SK-N-SH (cell line): ENCODE data around the gene AOAH. TPM values are rescaled to one million over a fixed set of nuclear protein-coding genes. Genes with fewer than 3 reads are reported as not detected.

Source experiments
- CTCF ChIA-PET: fragments of 300-600, 350-600 bp; formaldehyde crosslinking; extraction: SDS; loops from one replicate; lab custom pipeline; 2021; lab: Yijun Ruan, JAX
- POLR2A ChIA-PET: fragments of 350-600 bp; sonication (Branson Sonifier 250); formaldehyde crosslinking; extraction: SDS; loops from one replicate; lab custom pipeline; 2020; ENCODE audit warnings: antibody characterized with exemption, inconsistent platforms; lab: Yijun Ruan, JAX
- DNase-seq: peaks from one replicate; pipeline ENCODE4 v3.0.0; 2012
- H2AFZ ChIP-seq: fragments of 200-600 bp; sonication (generic); 2 replicates; pipeline ENCODE4 v1.8.1; 2016; ENCODE audit warnings: antibody characterized with exemption, mild to moderate bottlenecking, low read depth
- H3F3A ChIP-seq: fragments of 200-600 bp; sonication (generic); replicated peaks from 2 replicates; pipeline ENCODE3; 2016; ENCODE audit warnings: antibody characterized with exemption, mild to moderate bottlenecking; ENCODE audit not compliant: insufficient read depth
- H3K27ac ChIP-seq, 2 experiments: fragments of 200-500 bp in 1 of 2; fragments of 200-600 bp in 1 of 2; sonication (Bioruptor generic) in 1 of 2; sonication (generic), shearing (Covaris generic) in 1 of 2; 2 replicates each; pipeline versions ENCODE4 v1.5.1 to v1.6.1; 2014 to 2016; ENCODE audit warnings: low read depth in 2 of 2, inconsistent platforms in 1 of 2, low read length in 1 of 2, mild to moderate bottlenecking in 1 of 2, mixed read lengths in 1 of 2
- H3K27me3 ChIP-seq: fragments of 200-600 bp; sonication (generic), shearing (Covaris generic); 2 replicates; pipeline ENCODE4 v1.6.1; 2016; ENCODE audit warnings: mixed run types; ENCODE audit not compliant: insufficient read depth
- H3K36me3 ChIP-seq, 2 experiments: fragments of 200-500 bp in 1 of 2; fragments of 200-600 bp in 1 of 2; sonication (Bioruptor generic) in 1 of 2; sonication (generic) in 1 of 2; replicated peaks in 1 of 2; 2 replicates each; pipeline versions ENCODE3 to v1.5.1; 2014 to 2016; ENCODE audit warnings: low read length in 1 of 2, mild to moderate bottlenecking in 1 of 2; ENCODE audit not compliant: insufficient read depth in 2 of 2, control insufficient read depth in 1 of 2
- H3K4me1 ChIP-seq, 2 experiments: fragments of 200-500 bp in 1 of 2; fragments of 200-600 bp in 1 of 2; sonication (Bioruptor generic) in 1 of 2; sonication (generic), shearing (Covaris generic) in 1 of 2; 2 replicates each; pipeline versions ENCODE4 v1.5.1 to v1.6.1; 2014 to 2016; ENCODE audit warnings: low read depth in 1 of 2, low read length in 1 of 2, mixed run types in 1 of 2; ENCODE audit not compliant: insufficient read depth in 2 of 2, control insufficient read depth in 1 of 2
- H3K4me2 ChIP-seq: fragments of 200-600 bp; sonication (generic), shearing (Covaris generic); 2 replicates; pipeline ENCODE4 v1.6.1; 2017; ENCODE audit warnings: mixed run types
- H3K4me3 ChIP-seq, 2 experiments: fragments of 200-500 bp in 1 of 2; fragments of 200-600 bp in 1 of 2; sonication (Bioruptor generic) in 1 of 2; sonication (generic), shearing (Covaris generic) in 1 of 2; 2 replicates each; pipeline versions ENCODE4 v1.5.1 to v1.8.1; 2014 to 2016; ENCODE audit warnings: low read depth in 2 of 2, inconsistent platforms in 1 of 2, low read length in 1 of 2, mild to moderate bottlenecking in 1 of 2, mixed read lengths in 1 of 2, moderate library complexity in 1 of 2
- H3K79me2 ChIP-seq: fragments of 200-600 bp; sonication (generic); 2 replicates; pipeline ENCODE4 v1.8.1; 2017; ENCODE audit warnings: mild to moderate bottlenecking; ENCODE audit not compliant: insufficient read depth
- H3K9ac ChIP-seq: fragments of 200-600 bp; sonication (generic); 2 replicates; pipeline ENCODE4 v1.6.1; 2017; ENCODE audit warnings: mixed run types
- H3K9me2 ChIP-seq: fragments of 200-600 bp; sonication (generic); 2 replicates; pipeline ENCODE4 v1.6.1; 2017; ENCODE audit warnings: mixed run types
- H3K9me3 ChIP-seq: fragments of 200-600 bp; sonication (generic); 2 replicates; pipeline ENCODE4 v1.6.1; 2017; ENCODE audit warnings: mixed run types, mild to moderate bottlenecking, moderate library complexity
- H4K20me1 ChIP-seq: fragments of 200-600 bp; sonication (generic); 2 replicates; pipeline ENCODE4 v1.6.1; 2017; ENCODE audit warnings: mild to moderate bottlenecking, mixed run types; ENCODE audit not compliant: insufficient read depth
- CTCF ChIP-seq: fragments of 200-600 bp; sonication (generic); IDR thresholded peaks from 2 replicates; pipeline ENCODE4 v1.6.1; 2017; ENCODE audit warnings: antibody characterized with exemption, mild to moderate bottlenecking, moderate library complexity
- EP300 ChIP-seq, 2 experiments: IDR thresholded peaks; 2 replicates each; pipeline versions ENCODE4 v1.4.0 to v1.6.1; 2012; ENCODE audit warnings: borderline replicate concordance in 1 of 2, low read depth in 1 of 2, low read length in 1 of 2
- FOSL2 ChIP-seq: IDR thresholded peaks from 2 replicates; pipeline ENCODE4 v1.4.0; 2012; ENCODE audit warnings: low read depth, mild to moderate bottlenecking, moderate library complexity, borderline replicate concordance
- FOXJ3 ChIP-seq: sonication (generic); formaldehyde crosslinking; IDR thresholded peaks from 2 replicates; pipeline ENCODE4 v1.5.1; 2020; ENCODE audit warnings: mild to moderate bottlenecking, missing genetic modification reagents
- FOXM1 ChIP-seq: IDR thresholded peaks from 2 replicates; pipeline ENCODE4 v1.4.0; 2012; ENCODE audit warnings: low read depth, mild to moderate bottlenecking
- GABPA ChIP-seq: IDR thresholded peaks from 2 replicates; pipeline ENCODE4 v1.4.0; 2012; ENCODE audit warnings: low read depth, mild to moderate bottlenecking
- GATA2 ChIP-seq: sonication (generic); formaldehyde crosslinking; IDR thresholded peaks from 2 replicates; pipeline ENCODE4 v1.5.0; 2020; ENCODE audit warnings: mild to moderate bottlenecking, missing genetic modification reagents
- MAX ChIP-seq: IDR thresholded peaks from 2 replicates; pipeline ENCODE4 v1.4.0; 2012; ENCODE audit warnings: low read depth
- MXI1 ChIP-seq: IDR thresholded peaks from 2 replicates; pipeline ENCODE4 v1.6.1; 2012; ENCODE audit warnings: mild to moderate bottlenecking, low read depth, low read length, improper control_type of control experiment
- NFIC ChIP-seq: IDR thresholded peaks from 2 replicates; pipeline ENCODE4 v1.4.0; 2012; ENCODE audit warnings: borderline replicate concordance
- RAD21 ChIP-seq: IDR thresholded peaks from 2 replicates; pipeline ENCODE4 v1.6.1; 2012; ENCODE audit warnings: mild to moderate bottlenecking, low read length
- RCOR1 ChIP-seq: fragments of 150-350 bp; IDR thresholded peaks from 2 replicates; pipeline ENCODE4 v1.6.1; 2017; ENCODE audit warnings: antibody characterized with exemption, low read length
- RFX5 ChIP-seq: IDR thresholded peaks from 2 replicates; pipeline ENCODE4 v1.6.1; 2012; ENCODE audit warnings: mild to moderate bottlenecking, improper control_type of control experiment, low read length
- RXRA ChIP-seq: IDR thresholded peaks from 2 replicates; pipeline ENCODE4 v1.4.0; 2012; ENCODE audit warnings: low read depth, mild to moderate bottlenecking, borderline replicate concordance
- SIN3A ChIP-seq: IDR thresholded peaks from 2 replicates; pipeline ENCODE4 v1.6.1; 2012; ENCODE audit warnings: low read depth, mild to moderate bottlenecking, low read length, moderate library complexity, borderline replicate concordance
- SMC3 ChIP-seq: IDR thresholded peaks from 2 replicates; pipeline ENCODE4 v1.6.1; 2012; ENCODE audit warnings: low read depth, low read length, improper control_type of control experiment
- TAF1 ChIP-seq: IDR thresholded peaks from 2 replicates; pipeline ENCODE4 v1.6.1; 2012; ENCODE audit warnings: low read depth, mild to moderate bottlenecking, low read length, moderate library complexity, borderline replicate concordance
- TEAD4 ChIP-seq: IDR thresholded peaks from 2 replicates; pipeline ENCODE4 v1.4.0; 2012; ENCODE audit warnings: mild to moderate bottlenecking, borderline replicate concordance; ENCODE audit not compliant: insufficient read depth
- YY1 ChIP-seq: IDR thresholded peaks from 2 replicates; pipeline ENCODE4 v1.4.0; 2012; ENCODE audit warnings: low read depth, mild to moderate bottlenecking
- WGBS: methylation state at CpG from one replicate; pipeline ENCODE4 v1.1.6; 2017; ENCODE audit warnings: low lambda C conversion rate; 5-methylcytosine and 5-hydroxymethylcytosine counted together
- polyA plus RNA-seq, 3 experiments: library from polyadenylated mRNA; depleted of rRNA; stranded (reverse); fragments of >200 nt; gene quantifications; 2 replicates each; pipeline ENCODE4 v1.2.3, GENCODE V29; 2012
- TF ChIP-seq, protein P1 (sequence below): IDR thresholded peaks from 2 replicates; pipeline ENCODE4 v1.4.0; 2012; ENCODE audit warnings: low read depth, borderline replicate concordance
- TF ChIP-seq, protein P2 (sequence below): fragments of 150-350 bp; IDR thresholded peaks from 2 replicates; pipeline ENCODE4 v1.6.1; 2016; ENCODE audit warnings: mild to moderate bottlenecking, low read depth, low read length
- TF ChIP-seq, protein P3 (sequence below): IDR thresholded peaks from 2 replicates; pipeline ENCODE4 v1.4.0; 2012; ENCODE audit warnings: low read depth, borderline replicate concordance

The AOAH gene
- polyA plus RNA-seq, 1 of the 3 experiments (the other 2 are of a cell fraction): not detected

DNA sequence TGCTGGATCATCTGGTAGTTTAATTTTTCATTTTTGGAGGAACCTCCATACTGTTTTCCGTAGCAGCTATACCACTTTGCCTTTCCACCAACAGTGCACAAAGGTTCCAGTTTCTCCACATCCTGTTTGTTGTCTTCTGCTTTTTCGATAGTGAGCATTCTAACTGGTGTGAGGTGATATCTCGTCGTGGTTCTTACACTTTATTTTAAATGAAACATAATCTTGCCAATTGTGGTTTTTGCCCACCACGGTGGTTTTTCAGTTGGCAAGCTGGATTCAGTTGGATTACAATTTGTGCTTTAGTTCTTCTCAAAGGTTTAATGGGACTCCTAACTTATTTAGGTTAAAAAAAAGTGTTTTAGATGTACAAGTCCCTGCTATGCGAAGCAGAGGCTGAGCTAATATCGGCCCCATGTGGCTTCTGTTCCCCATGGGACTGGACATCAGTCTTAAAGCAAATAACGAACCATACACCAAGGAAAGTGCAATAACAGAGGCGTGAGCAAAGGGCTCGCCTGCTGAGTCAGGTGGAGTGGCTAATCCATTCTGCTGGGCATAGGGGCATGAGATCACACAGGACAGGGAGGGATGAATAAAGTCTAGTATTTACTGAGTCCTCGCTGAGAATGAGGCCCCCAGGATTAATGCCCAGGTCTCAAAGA, 153.6 kb downstream of the AOAH start:
- TF ChIP-seq GABPA: no peak
- TF ChIP-seq RAD21: no peak
- no peak for TF ChIP-seq FOXJ3 (CRISPR knock-in tag)
- TF ChIP-seq SMC3: no peak
- TF ChIP-seq, protein P1, sequence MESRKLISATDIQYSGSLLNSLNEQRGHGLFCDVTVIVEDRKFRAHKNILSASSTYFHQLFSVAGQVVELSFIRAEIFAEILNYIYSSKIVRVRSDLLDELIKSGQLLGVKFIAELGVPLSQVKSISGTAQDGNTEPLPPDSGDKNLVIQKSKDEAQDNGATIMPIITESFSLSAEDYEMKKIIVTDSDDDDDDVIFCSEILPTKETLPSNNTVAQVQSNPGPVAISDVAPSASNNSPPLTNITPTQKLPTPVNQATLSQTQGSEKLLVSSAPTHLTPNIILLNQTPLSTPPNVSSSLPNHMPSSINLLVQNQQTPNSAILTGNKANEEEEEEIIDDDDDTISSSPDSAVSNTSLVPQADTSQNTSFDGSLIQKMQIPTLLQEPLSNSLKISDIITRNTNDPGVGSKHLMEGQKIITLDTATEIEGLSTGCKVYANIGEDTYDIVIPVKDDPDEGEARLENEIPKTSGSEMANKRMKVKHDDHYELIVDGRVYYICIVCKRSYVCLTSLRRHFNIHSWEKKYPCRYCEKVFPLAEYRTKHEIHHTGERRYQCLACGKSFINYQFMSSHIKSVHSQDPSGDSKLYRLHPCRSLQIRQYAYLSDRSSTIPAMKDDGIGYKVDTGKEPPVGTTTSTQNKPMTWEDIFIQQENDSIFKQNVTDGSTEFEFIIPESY: no peak
- no peak for TF ChIP-seq RXRA
- TF ChIP-seq, protein P2, sequence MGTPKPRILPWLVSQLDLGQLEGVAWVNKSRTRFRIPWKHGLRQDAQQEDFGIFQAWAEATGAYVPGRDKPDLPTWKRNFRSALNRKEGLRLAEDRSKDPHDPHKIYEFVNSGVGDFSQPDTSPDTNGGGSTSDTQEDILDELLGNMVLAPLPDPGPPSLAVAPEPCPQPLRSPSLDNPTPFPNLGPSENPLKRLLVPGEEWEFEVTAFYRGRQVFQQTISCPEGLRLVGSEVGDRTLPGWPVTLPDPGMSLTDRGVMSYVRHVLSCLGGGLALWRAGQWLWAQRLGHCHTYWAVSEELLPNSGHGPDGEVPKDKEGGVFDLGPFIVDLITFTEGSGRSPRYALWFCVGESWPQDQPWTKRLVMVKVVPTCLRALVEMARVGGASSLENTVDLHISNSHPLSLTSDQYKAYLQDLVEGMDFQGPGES: no peak
- TF ChIP-seq RFX5: no peak
- no peak for TF ChIP-seq FOSL2
- TF ChIP-seq SIN3A: no peak
- no peak for TF ChIP-seq EP300 (IDR thresholded peaks at IDR 0.05; ENCODE audit: borderline replicate concordance in 1 of 2, low read depth in 1 of 2, low read length in 1 of 2)
- no peak for TF ChIP-seq FOXM1
- no peaks in the 10 kb centered on the region for H3K36me3 ChIP-seq
- POLR2A ChIA-PET: no interaction called here
- H3K4me3 ChIP-seq: no peak overlapping the region
- H3K9ac ChIP-seq: no peak overlapping the region
- no peaks in the 10 kb centered on the region for H3K4me1 ChIP-seq
- no peaks in the 10 kb centered on the region for H3K9me2 ChIP-seq
- no peaks in the 10 kb centered on the region for H3K79me2 ChIP-seq
- no peak for DNase-seq
- CTCF ChIA-PET: interaction anchor here (0.7 to 1.4 kb wide), 2 partner anchors 83 to 88 kb away, joined by 3 to 5 read pairs; no protein-coding TSS in a partner anchor
- H3K4me2 ChIP-seq: no peak overlapping the region
- no peak overlapping the region for H3K27ac ChIP-seq
- no peaks in the 10 kb centered on the region for H4K20me1 ChIP-seq
- no peaks in the 10 kb centered on the region for H3F3A ChIP-seq
- 55% methylated on average over 11 of the region's 11 CpGs for WGBS
- no peak overlapping the region for H2AFZ ChIP-seq
- no peaks in the 10 kb centered on the region; the same call in 1 of the 2 replicates for H3K27me3 ChIP-seq
- H3K9me3 ChIP-seq: no peaks in the 10 kb centered on the region

- H3K4me2 ChIP-seq: no peak overlapping the region
- no peak overlapping the region for H3K4me3 ChIP-seq
- ChIA-PET CTCF (interaction anchor here (1.4 kb wide), 1 partner anchor 613 kb away, joined by 4 read pairs; no protein-coding TSS in a partner anchor), POLR2A (no interaction called here)
- no peak overlapping the region for H3K27ac ChIP-seq
- H3K79me2 ChIP-seq: no peaks in the 10 kb centered on the region
- peaks cover under 1% of the 10 kb centered on the region; the same call in 1 of the 2 replicates for H3K27me3 ChIP-seq
- H3K4me1 ChIP-seq: peaks cover 0 to 8% of the 10 kb centered on the region in 2 experiments; a peak in 1 of 4 replicates
- no peaks in the 10 kb centered on the region for H3K9me2 ChIP-seq
- no peak overlapping the region for H2AFZ ChIP-seq
- H3K36me3 ChIP-seq: no peaks in the 10 kb centered on the region
- H3K9me3 ChIP-seq: no peaks in the 10 kb centered on the region
- no peak overlapping the region for H3K9ac ChIP-seq
- H3F3A ChIP-seq: no peaks in the 10 kb centered on the region
- H4K20me1 ChIP-seq: no peaks in the 10 kb centered on the region
- 3% methylated on average over 1 of the region's 1 CpG for WGBS
- no peak for DNase-seq
- TF ChIP-seq MXI1 (no peak), GATA2 (no peak), FOXJ3 (CRISPR knock-in tag) (no peak), TEAD4 (no peak), TAF1 (no peak), YY1 (no peak), RXRA (no peak), SIN3A (no peak), CTCF (no peak), NFIC (no peak), RCOR1 (no peak), RAD21 (no peak), MAX (no peak)
- TF ChIP-seq, protein P3, sequence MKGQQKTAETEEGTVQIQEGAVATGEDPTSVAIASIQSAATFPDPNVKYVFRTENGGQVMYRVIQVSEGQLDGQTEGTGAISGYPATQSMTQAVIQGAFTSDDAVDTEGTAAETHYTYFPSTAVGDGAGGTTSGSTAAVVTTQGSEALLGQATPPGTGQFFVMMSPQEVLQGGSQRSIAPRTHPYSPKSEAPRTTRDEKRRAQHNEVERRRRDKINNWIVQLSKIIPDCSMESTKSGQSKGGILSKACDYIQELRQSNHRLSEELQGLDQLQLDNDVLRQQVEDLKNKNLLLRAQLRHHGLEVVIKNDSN: no peak
Measured at GRCh38 chr7:36568452-36568849, 155.8 kb downstream of the AOAH start.
